Calu3 (cell line): Measurements from ENCODE around the gene TMEM238. TPM values are rescaled to one million over a fixed set of nuclear protein-coding genes. Genes with fewer than 3 reads are reported as not detected.
"Not testable (repeated sequence)": the region's sequence is repeated elsewhere in the genome, so short reads cannot be mapped to it uniquely, and the experiment has no call there.

Source experiments
- BruUV-seq: library from RNA; stranded (reverse); fragments of 400-500 nt; replicated peaks from 2 replicates; lab custom pipeline; 2021; lab: Mats Ljungman, UMichigan
- CTCF ChIA-PET: fragments of 300-600 bp; sonication (Branson Sonifier 250); formaldehyde crosslinking; loops from one replicate; lab custom pipeline; 2022; ENCODE audit warnings: antibody characterized with exemption; lab: Charles Lee
- DNase-seq: peaks from one replicate; pipeline ENCODE4 v3.0.0; 2022
- H3K27ac Mint-ChIP-seq: one replicate; pipeline ENCODE4 v1.8.0; 2022; ENCODE audit warnings: mixed read lengths; ENCODE audit not compliant: unreplicated experiment
- H3K27me3 Mint-ChIP-seq: one replicate; pipeline ENCODE4 v1.8.0; 2022; ENCODE audit warnings: mixed read lengths; ENCODE audit not compliant: unreplicated experiment
- H3K36me3 Mint-ChIP-seq: one replicate; pipeline ENCODE4 v1.8.0; 2022; ENCODE audit warnings: mild to moderate bottlenecking, moderate library complexity, mixed read lengths; ENCODE audit not compliant: insufficient read depth, unreplicated experiment
- H3K4me1 Mint-ChIP-seq: one replicate; pipeline ENCODE4 v1.8.0; 2022; ENCODE audit warnings: mild to moderate bottlenecking, low read depth, mixed read lengths; ENCODE audit not compliant: unreplicated experiment
- H3K4me3 Mint-ChIP-seq: one replicate; pipeline ENCODE4 v1.8.0; 2022; ENCODE audit warnings: mild to moderate bottlenecking, low read depth, moderate library complexity, mixed read lengths; ENCODE audit not compliant: unreplicated experiment
- H3K9me3 Mint-ChIP-seq: one replicate; pipeline ENCODE4 v1.8.0; 2022; ENCODE audit warnings: low read depth, mixed read lengths; ENCODE audit not compliant: unreplicated experiment
- intact Hi-C: fragments of 100-400 bp; cut with micrococcal nuclease; formaldehyde crosslinking; loops from one replicate; pipeline ENCODE4 v1.10.0; 2022; ENCODE audit not compliant: unreplicated experiment
- total RNA-seq: library from RNA; stranded (reverse); gene quantifications from 2 replicates; pipeline ENCODE4 v1.2.3, GENCODE V29; 2022
- TF ChIP-seq, protein P1 (sequence below): fragments of 200-600 bp; IDR thresholded peaks from one replicate; pipeline ENCODE4 v1.8.0; 2022; ENCODE audit warnings: antibody characterized with exemption; ENCODE audit not compliant: unreplicated experiment

TMEM238 gene
- total RNA-seq, 1 experiment from 2014 or later, result 38.8 TPM

DNA sequence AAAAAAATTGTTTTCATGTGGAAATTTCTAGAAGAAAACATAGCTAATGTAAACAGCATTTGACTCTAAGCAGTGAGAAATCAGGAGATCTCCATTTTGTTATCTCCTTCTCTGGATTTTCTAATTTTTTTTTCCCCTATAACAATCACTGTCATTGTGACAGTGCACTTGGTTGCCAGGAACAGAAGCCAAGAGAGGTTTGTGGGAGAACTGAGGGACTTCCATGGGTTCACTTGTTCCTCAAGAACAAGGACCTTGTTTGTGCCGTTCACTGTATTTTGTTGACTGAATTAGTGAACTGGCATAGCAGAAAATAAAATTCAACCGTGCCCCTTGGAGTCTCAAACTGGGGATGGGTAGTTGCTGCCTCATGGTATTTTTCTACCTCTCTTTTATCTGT, 42.0 kb upstream of the TMEM238 start:
- intact Hi-C loops, result no loop called here
- CTCF ChIA-PET, result no interaction called here

DNA sequence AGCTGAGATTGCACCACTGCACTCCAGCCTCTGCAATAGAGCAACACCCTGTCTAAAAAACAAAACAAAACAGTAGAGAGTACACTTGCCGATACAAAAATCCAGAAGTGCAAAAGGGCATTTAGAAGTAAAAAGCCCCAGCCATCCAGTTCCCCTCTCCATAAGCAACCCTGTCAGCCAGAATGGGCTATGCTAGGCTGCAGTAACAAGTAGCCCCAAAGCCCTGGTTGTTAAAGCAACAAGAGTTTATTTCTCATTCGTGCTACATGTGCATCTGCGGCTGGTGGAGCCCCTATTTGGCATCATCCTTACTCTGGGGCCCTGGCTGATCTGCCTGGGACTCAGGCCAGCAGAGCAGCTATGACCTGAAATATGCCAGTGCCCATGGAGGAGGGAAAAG, 40.4 kb upstream of the TMEM238 start:
- no peaks in the 10 kb centered on the region for H3K4me1 Mint-ChIP-seq
- intact Hi-C loops, result no loop called here
- H3K27me3 Mint-ChIP-seq, result peaks cover 76% of the 10 kb centered on the region
- TF ChIP-seq, protein P1, sequence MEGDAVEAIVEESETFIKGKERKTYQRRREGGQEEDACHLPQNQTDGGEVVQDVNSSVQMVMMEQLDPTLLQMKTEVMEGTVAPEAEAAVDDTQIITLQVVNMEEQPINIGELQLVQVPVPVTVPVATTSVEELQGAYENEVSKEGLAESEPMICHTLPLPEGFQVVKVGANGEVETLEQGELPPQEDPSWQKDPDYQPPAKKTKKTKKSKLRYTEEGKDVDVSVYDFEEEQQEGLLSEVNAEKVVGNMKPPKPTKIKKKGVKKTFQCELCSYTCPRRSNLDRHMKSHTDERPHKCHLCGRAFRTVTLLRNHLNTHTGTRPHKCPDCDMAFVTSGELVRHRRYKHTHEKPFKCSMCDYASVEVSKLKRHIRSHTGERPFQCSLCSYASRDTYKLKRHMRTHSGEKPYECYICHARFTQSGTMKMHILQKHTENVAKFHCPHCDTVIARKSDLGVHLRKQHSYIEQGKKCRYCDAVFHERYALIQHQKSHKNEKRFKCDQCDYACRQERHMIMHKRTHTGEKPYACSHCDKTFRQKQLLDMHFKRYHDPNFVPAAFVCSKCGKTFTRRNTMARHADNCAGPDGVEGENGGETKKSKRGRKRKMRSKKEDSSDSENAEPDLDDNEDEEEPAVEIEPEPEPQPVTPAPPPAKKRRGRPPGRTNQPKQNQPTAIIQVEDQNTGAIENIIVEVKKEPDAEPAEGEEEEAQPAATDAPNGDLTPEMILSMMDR, result no peak
- H3K4me3 Mint-ChIP-seq, result no peak overlapping the region
- BruUV-seq, result no TSS peak
- H3K36me3 Mint-ChIP-seq, result peaks cover 4% of the 10 kb centered on the region
- CTCF ChIA-PET, result no interaction called here
- no peaks in the 10 kb centered on the region for H3K9me3 Mint-ChIP-seq
- DNase-seq, result no peak
- no peak overlapping the region for H3K27ac Mint-ChIP-seq

More for the DNA sequence above, 42.0 kb upstream of the TMEM238 start:
- no peak overlapping the region for H3K27ac Mint-ChIP-seq
- TF ChIP-seq, protein P1, result no peak
- no peak for DNase-seq
- peaks cover 75% of the 10 kb centered on the region for H3K27me3 Mint-ChIP-seq
- no peak overlapping the region for H3K4me3 Mint-ChIP-seq
- H3K9me3 Mint-ChIP-seq, result no peaks in the 10 kb centered on the region
- no TSS peak for BruUV-seq
- H3K36me3 Mint-ChIP-seq, result no peaks in the 10 kb centered on the region
- no peaks in the 10 kb centered on the region for H3K4me1 Mint-ChIP-seq

DNA sequence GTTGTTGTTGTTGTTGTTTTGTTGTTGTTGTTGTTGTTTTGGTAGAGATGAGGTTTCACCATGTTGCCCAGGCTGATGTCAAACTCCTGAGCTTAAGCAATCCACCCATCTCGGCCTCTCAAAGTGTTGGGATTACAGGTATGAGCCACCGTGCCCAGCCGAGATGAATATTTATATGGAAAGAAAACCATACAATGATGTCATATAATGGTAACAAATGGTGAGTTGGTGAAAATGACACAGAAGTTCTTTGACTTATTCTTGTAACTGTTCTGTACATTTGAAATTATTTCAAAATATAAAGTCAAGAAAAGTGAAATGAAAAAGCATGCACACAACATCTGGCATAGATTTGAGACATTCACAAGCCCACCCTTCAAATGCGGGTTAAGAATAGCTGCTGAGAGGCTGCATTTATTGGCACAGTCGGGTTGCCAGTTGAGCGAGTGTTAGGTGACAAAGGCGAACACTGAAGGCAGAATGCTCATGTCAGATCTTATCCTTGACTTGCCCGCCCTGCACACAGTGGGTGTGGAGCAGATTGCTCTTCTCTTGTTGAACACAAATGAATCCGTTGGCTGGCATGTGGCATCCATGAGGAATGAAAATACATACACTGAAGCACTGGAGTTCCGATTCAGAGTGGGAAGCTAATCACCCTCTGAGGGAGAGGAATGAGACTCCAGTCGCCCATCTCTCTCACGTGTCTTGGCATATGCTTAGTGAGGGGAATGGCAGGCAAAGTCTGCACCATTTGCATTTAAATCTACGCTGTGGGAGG, 39.3 kb upstream of the TMEM238 start:
- H3K36me3 Mint-ChIP-seq, result peaks cover 4% of the 10 kb centered on the region
- TF ChIP-seq, protein P1, result no peak
- CTCF ChIA-PET, result interaction anchor here (0.7 kb wide), 1 partner anchor 164 kb away, joined by 3 read pairs; no protein-coding TSS in a partner anchor
- peaks cover 74% of the 10 kb centered on the region for H3K27me3 Mint-ChIP-seq
- no peak overlapping the region for H3K4me3 Mint-ChIP-seq
- no peak for DNase-seq
- no peaks in the 10 kb centered on the region for H3K4me1 Mint-ChIP-seq
- no peaks in the 10 kb centered on the region for H3K9me3 Mint-ChIP-seq
- H3K27ac Mint-ChIP-seq, result no peak overlapping the region
- BruUV-seq, result no TSS peak
- intact Hi-C loops, result no loop called here

DNA sequence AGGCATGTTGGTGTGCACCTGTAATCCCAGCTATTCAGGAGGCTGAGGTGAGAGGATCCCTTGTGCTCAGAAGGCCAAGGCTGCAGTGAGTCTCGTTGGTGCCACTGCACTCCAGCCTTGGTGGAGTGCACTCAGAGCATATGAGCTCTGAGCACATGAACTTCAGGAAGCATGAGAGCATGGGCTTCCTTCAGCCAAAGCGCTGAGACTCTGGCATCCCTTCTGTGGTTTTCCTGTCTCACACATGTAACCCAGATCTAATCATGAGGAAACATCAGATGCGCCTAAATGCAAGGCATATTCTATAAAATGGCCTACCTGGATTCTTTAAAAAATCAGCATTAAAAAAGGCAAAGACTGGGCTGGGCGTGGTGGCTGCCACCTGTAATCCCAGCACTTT, 37.2 kb upstream of the TMEM238 start:
- DNase-seq, H3K9me3 Mint-ChIP-seq, H3K4me3 Mint-ChIP-seq, H3K36me3 Mint-ChIP-seq, H3K27ac Mint-ChIP-seq, BruUV-seq, intact Hi-C loops, H3K4me1 Mint-ChIP-seq: not testable (repeated sequence)
- CTCF ChIA-PET, result interaction anchor here (0.6 to 1.0 kb wide), 3 partner anchors 139 to 279 kb away, joined by 3 to 5 read pairs (median 4); no protein-coding TSS in a partner anchor
- H3K27me3 Mint-ChIP-seq, result peaks cover 75% of the 10 kb centered on the region
